ENCODE data around the gene ACVRL1. TPM values are rescaled to one million over a fixed set of nuclear protein-coding genes. Genes with fewer than 3 reads are reported as not detected.

The ACVRL1 gene
- polyA plus RNA-seq, 1 donor (not counting 4 experiments of a cell fraction or from before 2014, with no cell fraction given) = not detected

DNA sequence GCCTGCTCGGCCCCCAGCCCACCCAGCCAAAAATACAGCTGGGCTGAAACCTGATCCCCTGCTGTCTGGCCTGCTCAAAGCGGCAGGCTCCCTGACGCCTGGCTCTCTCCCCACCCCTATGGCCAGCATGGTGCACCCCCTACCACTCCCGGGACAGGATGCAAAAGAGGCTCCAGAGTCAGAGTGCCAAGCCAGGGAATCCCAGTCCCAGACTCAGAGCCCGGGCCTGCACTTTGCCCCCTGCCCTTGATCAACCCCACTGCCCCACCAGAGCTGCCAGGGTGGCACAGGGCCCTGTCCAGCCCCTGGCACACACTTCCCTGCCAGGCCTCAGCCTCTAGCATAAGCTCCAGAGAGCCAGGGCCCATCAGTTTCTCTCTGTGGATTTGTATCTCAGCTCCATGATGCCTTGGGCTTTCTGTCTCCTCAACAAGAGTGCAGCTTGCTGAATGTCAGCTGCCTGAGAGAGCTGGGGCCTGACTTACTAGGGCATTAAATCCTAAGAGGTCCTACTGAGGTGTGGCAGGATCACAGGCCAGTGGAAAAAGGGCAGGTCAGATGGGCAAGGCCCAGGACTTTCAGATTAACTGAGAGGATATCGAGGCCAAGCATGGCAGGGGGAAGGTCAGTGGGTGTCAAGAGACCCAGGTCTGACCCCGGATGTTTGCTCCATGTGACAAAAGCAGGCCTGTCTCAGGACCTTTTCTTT is 13.9 kb downstream of the ACVRL1 start:
- Histone ChIP-seq H4K20me1 (ENCODE audit: control insufficient read depth, extremely low read depth, insufficient read depth, low read length) (no peaks in the 10 kb centered on the region), H3K4me2 (ENCODE audit: control insufficient read depth, extremely low read depth, insufficient read depth, low read depth, low read length) (no peak overlapping the region), H3K9me3 (ENCODE audit: control insufficient read depth, low read depth, low read length) (no peaks in the 10 kb centered on the region), H3K27ac (ENCODE audit: control insufficient read depth, insufficient read depth, low read length) (no peak overlapping the region), H3K9ac (ENCODE audit: control insufficient read depth, extremely low read depth, insufficient read depth, low read length) (no peak overlapping the region), H3K27me3 (ENCODE audit: control insufficient read depth, extremely low read depth, insufficient read depth, low read length) (peaks cover 15% of the 10 kb centered on the region), H3K79me2 (ENCODE audit: control insufficient read depth, insufficient read depth, low read length) (no peaks in the 10 kb centered on the region), H3K36me3 (ENCODE audit: control insufficient read depth in 2 of 2, extremely low read depth in 1 of 2, insufficient read depth in 2 of 2, low read length in 2 of 2) (no peaks in the 10 kb centered on the region), H2AFZ (ENCODE audit: control insufficient read depth, low read length) (no peak overlapping the region), H3K4me3 (ENCODE audit: control insufficient read depth in 2 of 3, extremely low read depth in 1 of 3, insufficient read depth in 2 of 3, low read depth in 1 of 3, low read length in 3 of 3) (no peak overlapping the region), H3K4me1 (ENCODE audit: control insufficient read depth, extremely low read depth, insufficient read depth, low read length) (peaks cover 3% of the 10 kb centered on the region), H3K9me1 (ENCODE audit: control insufficient read depth, extremely low read depth, insufficient read depth, low read length) (no peaks in the 10 kb centered on the region)
- TF ChIP-seq, protein P1, sequence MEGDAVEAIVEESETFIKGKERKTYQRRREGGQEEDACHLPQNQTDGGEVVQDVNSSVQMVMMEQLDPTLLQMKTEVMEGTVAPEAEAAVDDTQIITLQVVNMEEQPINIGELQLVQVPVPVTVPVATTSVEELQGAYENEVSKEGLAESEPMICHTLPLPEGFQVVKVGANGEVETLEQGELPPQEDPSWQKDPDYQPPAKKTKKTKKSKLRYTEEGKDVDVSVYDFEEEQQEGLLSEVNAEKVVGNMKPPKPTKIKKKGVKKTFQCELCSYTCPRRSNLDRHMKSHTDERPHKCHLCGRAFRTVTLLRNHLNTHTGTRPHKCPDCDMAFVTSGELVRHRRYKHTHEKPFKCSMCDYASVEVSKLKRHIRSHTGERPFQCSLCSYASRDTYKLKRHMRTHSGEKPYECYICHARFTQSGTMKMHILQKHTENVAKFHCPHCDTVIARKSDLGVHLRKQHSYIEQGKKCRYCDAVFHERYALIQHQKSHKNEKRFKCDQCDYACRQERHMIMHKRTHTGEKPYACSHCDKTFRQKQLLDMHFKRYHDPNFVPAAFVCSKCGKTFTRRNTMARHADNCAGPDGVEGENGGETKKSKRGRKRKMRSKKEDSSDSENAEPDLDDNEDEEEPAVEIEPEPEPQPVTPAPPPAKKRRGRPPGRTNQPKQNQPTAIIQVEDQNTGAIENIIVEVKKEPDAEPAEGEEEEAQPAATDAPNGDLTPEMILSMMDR (optimal IDR thresholded peaks at IDR 0.05 in 1 of 3, IDR thresholded peaks at IDR 0.05 in 1 of 3, conservative IDR thresholded peaks at IDR 0.05 in 1 of 3; ENCODE audit: extremely low read depth in 1 of 3, insufficient read depth in 2 of 3, low read length in 3 of 3) = no peak
- no peak for TF ChIP-seq EZH2 (IDR thresholded peaks at IDR 0.05; ENCODE audit: low read length)
- FAIRE-seq (no peak), DNase-seq (ENCODE audit: low read depth, low spot score) (no peak)
- dilution Hi-C loops (cut with MboI; ENCODE audit: extremely low pct_ligation_motif_present, low sequenced_read_pairs) = no loop called here

DNA sequence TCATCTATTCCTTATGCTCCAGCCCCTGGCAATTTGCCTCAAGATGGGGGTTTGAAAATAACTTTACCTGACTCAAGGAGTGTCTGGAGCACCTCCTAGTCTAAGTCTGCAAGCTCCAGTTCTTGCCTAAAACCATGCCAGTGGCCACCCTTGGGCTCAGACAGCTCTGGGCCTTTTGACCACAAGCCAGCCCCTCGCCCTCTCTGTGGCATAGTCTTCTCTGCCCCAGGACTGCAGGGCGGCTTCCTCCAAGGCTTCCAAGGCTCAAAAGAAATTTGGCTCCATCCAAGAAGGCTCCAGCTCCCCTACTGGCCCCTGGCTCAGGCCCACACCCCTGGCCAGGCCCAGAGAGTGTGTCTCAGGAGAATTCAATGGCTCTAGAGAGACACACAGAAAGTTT is 14.8 kb downstream of the ACVRL1 start:
- peaks cover 15% of the 10 kb centered on the region for H3K27me3 ChIP-seq (ENCODE audit: control insufficient read depth, extremely low read depth, insufficient read depth, low read length)
- dilution Hi-C loops (cut with MboI; ENCODE audit: extremely low pct_ligation_motif_present, low sequenced_read_pairs) = no loop called here
- no peak for TF ChIP-seq EZH2 (IDR thresholded peaks at IDR 0.05; ENCODE audit: low read length)
- TF ChIP-seq, protein P1 (optimal IDR thresholded peaks at IDR 0.05 in 1 of 3, IDR thresholded peaks at IDR 0.05 in 1 of 3, conservative IDR thresholded peaks at IDR 0.05 in 1 of 3; ENCODE audit: extremely low read depth in 1 of 3, insufficient read depth in 2 of 3, low read length in 3 of 3) = no peak
- H3K9ac ChIP-seq (ENCODE audit: control insufficient read depth, extremely low read depth, insufficient read depth, low read length) = no peak overlapping the region
- H2AFZ ChIP-seq (ENCODE audit: control insufficient read depth, low read length) = no peak overlapping the region
- FAIRE-seq (no peak), DNase-seq (ENCODE audit: low read depth, low spot score) (no peak)
- no peaks in the 10 kb centered on the region for H3K9me1 ChIP-seq (ENCODE audit: control insufficient read depth, extremely low read depth, insufficient read depth, low read length)
- H4K20me1 ChIP-seq (ENCODE audit: control insufficient read depth, extremely low read depth, insufficient read depth, low read length) = no peaks in the 10 kb centered on the region
- peaks cover 3% of the 10 kb centered on the region for H3K4me1 ChIP-seq (ENCODE audit: control insufficient read depth, extremely low read depth, insufficient read depth, low read length)
- no peaks in the 10 kb centered on the region for H3K79me2 ChIP-seq (ENCODE audit: control insufficient read depth, insufficient read depth, low read length)
- H3K27ac ChIP-seq (ENCODE audit: control insufficient read depth, insufficient read depth, low read length) = no peak overlapping the region
- no peaks in the 10 kb centered on the region for H3K36me3 ChIP-seq (ENCODE audit: control insufficient read depth in 2 of 2, extremely low read depth in 1 of 2, insufficient read depth in 2 of 2, low read length in 2 of 2)
- no peaks in the 10 kb centered on the region for H3K9me3 ChIP-seq (ENCODE audit: control insufficient read depth, low read depth, low read length)
- no peak overlapping the region for H3K4me3 ChIP-seq (ENCODE audit: control insufficient read depth in 2 of 3, extremely low read depth in 1 of 3, insufficient read depth in 2 of 3, low read depth in 1 of 3, low read length in 3 of 3)
- no peak overlapping the region for H3K4me2 ChIP-seq (ENCODE audit: control insufficient read depth, extremely low read depth, insufficient read depth, low read depth, low read length)

Data from keratinocyte (primary cell).